Hepatocyte (in vitro differentiated cells): ENCODE results near the gene CDR2L.

ENCODE experiments used
- CTCF ChIP-seq: fragments of 200-600 bp; sonication (generic); IDR thresholded peaks from 2 replicates; pipeline ENCODE4 v1.5.1; 2016; ENCODE audit warnings: antibody characterized with exemption, mild to moderate bottlenecking; ENCODE audit not compliant: poor library complexity
- EZH2 ChIP-seq: fragments of 200-600 bp; sonication (generic); IDR thresholded peaks from 2 replicates; pipeline ENCODE4 v1.6.1; 2016; ENCODE audit warnings: antibody characterized with exemption, mild to moderate bottlenecking, borderline replicate concordance

DNA sequence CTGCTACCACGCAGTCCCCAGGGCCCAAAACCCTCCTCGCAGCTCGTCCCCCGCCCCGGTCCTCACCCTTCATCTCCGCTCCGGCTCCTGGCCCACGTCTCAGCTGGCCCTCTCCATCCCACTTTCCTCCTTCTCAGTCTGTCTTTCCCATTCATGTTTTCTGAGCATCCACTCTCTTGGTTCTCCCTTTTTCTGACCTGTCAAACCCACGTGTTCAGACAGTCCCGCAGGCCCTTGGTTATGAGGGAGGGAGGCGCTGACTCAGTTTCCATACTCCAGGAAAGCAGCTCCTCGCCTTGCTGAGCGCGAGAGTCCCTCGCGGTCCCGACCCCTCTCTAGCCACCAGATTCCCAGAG is 14.5 kb upstream of the CDR2L start:
- no peak for TF ChIP-seq CTCF
- TF ChIP-seq EZH2, result peak; percentile 39
